ENCODE data around the gene PSMD5.
"Not testable (repeated sequence)": the region's sequence is repeated elsewhere in the genome, so short reads cannot be mapped to it uniquely, and the experiment has no call there.

The PSMD5 gene

DNA sequence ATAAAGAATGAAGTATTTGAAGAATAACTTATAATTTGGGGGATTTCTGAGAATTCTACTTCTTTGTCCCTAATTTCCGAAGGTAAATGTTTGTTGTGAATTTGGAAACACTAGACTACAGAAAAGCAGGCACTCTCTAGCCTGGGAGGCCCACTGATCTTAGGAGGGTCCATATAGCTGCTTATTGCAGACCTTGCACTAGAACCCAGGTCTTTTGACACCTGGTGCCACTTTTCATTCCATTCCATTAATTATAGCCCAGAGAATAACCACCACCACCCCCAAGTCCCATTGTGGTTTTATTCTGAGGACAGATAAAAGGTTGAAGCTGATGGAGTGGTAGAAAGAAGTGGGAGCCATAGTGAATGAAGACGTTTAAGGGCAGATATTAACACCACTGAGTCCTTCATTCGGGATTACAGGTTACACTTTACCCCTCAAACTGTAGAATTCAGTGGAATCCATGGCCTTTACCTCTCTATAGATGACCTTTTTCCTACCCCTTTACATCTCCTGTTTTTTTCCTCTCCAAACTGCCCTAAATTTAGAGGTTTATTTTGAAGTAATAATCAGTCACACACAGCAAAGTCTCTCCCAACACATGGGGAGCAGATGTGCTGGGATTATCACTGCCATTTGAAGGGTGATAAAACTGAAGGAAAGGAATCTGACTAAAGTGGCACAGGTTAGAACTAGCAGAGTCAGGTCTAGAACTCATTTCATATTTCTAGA lies 12.0 kb upstream of the PSMD5 start:
- no peak for DNase-seq

DNA sequence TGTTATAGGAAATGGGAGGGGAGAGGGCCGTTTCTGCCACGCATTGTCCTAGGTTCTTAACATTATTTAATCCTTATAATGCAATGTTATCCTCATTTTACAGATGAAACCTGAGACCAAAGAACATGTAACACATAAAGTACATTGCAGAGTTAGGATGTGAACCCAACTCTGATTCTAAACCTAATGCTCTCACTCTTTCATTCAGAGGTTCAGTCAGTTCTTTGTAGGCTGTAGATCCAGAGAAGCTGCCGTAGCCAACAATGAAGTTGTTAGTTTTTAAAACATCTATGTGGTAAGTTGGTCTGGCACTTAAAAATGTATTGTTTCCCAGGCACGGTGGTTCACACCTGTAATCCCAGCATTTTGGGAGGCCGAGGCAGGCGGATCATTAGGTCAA lies 10.5 kb upstream of the PSMD5 start:
- no peak for DNase-seq

DNA sequence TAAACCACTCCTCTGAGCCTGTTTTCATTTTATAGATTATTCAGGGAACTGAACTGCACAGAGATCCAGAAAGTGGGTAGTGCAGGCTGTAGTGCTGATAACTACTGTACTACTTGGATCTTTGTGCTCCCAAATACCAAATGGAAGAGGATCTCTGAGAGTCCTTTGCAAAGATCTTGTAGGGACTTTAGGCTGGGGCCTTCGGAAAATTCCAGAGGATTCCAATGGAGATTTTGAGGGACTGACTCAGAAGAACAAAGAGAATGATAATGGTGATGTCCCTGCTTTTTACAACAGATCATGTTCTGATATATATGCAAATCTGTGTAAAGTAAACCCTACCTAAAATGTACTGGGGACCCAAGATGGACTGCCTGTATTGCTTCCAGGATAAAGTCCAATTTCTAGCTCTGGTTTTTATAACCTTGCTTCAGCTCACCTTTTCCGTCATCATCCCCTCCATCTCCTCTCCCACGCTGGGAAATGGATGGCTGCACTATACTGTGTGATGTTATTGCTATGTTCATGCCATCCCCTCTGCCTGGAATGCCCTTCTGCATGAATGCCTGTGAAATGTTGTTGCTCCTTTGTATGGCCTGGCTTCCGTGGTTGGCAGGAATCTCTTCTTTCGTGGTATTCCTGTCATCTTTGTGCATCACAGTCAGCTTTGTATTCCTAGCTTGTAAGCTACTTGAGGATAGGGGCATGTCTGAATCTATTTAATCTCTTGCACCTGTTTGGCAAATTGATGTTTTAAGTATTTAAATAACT lies 9.7 kb upstream of the PSMD5 start:
- no peak for DNase-seq

DNA sequence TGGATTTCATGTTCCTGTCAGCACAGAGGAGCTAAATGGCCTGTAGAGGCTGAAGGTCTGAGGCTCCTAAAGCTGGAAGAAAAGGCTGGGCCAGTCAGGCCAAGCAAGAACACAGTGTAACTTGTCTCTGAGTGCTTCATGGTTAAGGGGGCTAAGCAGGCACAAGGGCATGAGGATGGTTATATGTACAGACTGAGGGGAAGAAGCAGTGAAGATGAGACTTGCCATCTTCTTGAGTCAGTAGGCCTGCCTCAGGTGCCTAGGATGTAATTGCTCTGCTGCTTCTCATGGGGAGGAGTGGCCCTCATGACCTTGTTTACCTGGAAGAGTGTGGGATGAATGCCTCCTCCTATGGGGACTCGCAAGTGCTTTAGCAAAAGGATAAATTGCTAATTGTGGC lies 8.7 kb upstream of the PSMD5 start:
- no peak for DNase-seq

DNA sequence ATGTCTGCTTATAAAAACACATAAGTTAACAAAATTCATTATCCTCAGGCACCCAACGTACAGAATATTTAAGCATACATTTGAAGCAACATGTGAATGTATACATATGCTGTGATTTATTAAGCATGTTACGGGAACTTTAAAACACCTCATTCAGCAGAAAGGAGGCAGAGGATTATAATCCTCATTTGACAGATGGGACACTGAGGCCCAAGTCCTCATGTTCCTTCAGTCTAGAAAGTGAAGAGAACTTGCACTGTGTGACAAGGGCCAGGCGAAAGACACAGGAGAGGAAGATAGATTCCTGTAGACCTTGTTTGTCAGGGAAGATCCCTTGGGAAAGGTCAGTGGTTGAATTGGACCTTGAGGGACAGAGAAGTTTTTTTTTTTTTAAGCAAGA lies 7.6 kb upstream of the PSMD5 start:
- DNase-seq: no peak

DNA sequence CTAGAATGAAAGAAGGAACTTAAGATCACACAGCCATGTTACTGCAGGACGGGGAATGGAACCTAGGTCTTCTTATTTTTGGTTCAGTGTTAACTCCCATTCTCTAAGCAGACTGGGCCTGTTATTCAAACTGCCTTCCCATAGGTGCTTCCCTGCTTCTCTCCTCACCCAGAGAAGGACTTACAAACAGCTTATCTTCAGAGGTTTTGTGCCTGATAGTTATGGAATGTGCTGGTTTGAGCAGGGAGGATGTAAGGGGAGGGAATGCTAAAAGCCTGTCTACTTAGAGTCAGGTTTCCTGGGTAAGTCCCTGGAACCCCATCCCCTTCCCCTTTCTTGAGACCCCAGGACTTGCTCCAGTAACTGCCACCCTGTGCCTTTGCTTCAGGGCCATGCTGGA lies 4.2 kb upstream of the PSMD5 start:
- DNase-seq: no peak

DNA sequence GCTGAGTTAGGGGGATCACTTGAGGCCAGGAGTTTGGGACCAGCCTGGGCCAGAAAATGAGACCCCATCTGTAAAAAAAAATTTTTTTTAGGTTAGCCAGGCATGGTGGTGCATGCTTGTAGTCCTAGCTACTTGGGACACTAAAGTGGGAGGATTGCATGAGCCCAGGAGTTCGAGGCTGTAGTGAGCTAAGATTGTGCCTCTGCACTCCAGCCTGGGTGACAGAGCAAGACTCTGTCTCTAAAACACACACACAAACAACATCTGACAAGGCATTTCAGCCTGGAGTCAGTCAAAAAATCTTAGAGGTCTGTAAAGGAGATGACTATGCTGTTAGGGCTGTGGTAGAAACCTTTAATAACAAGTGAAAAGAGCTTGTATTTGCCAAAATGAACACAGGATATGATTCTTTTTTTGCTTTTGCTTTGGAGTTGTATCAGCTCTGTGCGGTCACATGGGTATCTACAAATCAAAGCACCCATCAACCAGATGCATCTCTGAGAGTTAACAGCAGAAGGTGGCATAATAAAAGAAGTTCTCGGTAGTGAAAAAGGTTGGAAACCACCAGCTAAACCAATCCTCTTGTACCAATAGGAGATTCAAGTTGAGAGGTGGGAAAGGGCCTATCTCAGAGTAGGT lies 3.6 kb upstream of the PSMD5 start:
- peak; percentile 81 for DNase-seq

DNA sequence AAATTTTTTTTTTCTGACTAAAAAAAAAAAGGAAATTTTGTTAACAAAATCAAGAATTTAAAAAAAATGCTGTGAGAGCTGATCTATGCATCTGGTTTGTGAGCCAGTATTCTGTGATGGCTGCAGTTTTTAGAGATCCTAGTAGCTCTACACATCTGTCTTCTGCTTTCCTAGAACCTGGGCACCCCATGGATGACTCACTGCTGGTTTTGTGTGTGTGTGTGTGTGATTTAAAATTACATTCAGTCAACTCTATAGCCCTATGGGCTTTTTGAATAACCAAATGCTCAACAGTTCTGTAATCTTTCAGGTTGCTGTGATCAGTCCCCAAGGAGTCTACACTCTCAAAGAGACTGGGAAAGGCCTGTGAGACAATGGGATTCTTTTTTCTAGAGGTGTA lies 2.5 kb upstream of the PSMD5 start:
- DNase-seq: peak; percentile 82

DNA sequence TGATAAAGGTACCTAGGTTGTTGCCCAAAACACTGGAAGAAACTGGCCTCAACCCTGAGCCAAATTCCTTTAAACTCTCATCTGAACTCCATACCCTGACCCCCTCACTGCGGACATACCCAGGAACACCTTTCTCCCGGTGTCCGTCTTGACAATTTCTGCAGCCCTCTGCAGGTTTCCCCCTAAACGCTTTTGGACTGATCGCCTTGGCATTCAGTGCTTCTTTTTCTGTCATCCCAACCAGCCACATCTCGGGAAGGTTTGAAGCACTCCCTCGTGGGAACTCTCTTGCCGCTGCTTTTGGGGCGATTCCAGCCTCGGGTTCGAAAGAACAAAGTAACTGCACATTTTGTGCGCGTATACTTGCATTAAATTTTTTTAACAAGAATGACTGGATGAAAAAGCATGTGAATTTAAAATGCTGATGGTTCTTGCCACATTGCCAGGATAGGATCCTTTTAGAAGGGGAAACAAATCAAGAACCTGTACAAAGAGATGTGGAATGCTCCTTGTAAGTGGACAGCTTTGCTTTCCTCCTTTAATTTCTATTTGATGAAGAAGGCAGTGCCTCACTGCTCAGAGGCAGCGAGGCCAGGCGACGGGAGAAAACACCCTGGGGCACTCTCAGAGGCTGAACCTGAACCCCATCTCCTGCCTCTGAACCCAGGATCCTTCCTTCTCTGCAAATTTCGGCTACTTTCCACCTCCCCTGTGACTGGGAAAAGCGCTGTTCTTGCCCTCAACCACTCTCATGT lies 615 bp downstream of the PSMD5 start:
- DNase-seq: no peak

DNA sequence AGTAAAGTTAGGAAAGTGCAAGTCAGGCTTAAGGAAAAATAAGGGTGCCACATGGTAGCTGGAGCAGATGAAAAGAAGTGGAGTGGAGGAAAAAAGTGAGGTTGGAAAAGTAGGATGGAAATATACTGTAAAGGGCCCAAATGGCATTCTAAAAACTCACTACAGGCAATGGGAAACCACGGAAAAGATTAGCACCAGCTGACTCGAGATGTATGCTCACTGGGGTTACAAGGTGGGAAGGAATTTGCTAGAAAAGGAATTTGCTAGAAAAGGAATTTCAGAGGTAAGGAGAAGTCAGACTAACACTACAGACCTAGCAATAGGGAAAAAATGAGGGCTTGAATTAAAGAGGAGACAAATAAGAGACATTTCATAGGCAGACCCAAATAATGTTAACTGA lies 3.6 kb downstream of the PSMD5 start:
- no peak for DNase-seq

DNA sequence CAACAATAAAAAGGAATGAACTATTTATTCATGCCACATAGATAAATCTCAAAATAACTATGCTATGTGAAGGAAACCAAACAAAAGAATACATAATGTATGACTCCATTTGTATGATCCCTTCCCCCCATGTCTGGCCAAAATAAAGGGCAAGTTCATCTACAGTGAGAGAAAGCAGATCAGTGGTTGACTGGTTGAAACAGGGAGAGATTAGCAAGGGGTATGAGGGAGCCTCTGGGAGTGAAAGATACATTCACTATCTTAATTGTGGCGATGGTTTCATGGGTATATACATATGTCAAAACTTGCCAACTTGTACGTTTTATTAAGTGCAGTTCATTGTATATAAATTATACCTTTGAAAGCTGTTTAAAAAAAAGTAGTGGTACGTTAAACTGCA lies 4.8 kb downstream of the PSMD5 start:
- DNase-seq: no peak

DNA sequence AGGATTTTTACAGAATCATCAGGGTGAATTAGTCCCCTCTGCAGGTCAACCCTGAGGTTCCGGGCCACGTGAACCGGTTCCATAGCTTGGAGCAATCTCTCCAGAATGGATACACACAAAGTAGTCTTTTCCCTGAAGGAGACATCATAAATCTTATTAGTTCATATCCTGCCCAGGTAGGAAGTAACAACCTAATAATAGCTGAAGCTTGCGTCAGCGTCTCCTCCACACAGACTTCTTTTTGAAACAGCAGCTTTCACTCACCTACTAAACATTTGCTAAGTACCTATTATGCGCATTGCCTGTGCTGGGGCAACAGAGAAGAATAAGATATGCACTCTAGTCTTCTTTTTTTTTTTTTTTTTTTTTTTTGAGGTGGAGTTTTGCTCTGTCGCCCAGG lies 9.4 kb downstream of the PSMD5 start:
- no peak for DNase-seq

DNA sequence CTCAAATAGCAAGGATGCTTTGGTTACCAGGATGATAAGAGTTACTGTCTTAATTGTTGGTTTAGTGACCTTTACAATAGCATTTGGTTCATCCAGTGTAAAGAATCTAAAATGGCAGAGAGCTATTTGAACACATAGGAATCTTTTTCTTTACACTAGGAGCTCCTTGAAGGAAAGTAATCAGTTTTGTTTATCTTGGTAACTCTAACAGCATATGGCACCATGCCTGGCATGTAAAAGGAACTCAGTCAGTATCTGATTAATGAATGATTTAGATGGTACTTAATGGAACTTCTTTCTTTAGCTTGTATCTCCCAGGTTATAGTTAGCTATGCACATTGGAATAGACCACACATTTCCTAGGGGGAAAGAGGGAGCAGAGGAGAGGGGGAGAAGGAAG lies 9.9 kb downstream of the PSMD5 start:
- no peak for DNase-seq

DNA sequence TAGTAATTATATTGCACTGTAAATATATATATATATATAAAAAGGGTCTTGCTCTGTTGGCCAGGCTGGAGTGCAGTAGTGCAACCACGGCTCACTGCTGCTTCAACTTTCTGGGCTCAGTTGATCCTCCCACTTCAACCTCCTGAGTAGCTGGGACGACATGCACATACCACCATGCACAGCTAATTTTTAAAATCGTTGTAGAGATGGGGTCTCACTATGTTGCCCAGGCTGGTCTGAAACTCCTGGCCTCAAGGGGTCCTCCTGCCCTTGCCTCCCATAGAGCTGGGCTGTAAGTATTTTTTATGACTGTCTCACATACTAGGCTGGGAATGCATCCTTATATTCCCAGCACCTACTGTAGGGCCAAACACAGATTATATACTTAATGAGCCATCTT lies 11.9 kb downstream of the PSMD5 start:
- no peak for DNase-seq

DNA sequence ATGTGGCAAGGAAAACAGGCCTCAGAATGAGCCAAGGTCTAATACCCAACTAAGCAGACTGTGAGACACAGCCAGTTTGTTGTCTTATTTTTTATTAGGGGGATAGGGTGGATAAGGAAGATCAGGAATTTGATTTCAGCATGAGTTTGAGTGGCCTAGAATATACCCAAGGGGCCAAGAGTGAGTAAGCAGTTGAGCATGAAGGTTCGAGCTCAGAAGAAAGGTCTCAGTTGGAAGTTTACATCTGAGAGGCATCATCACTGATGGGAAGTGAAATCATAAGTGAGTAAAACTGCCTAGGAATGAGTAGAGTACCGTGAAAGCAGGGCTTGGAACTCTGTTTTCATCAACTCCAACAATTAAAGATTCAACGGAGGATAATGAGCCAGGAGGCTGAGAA lies 12.6 kb downstream of the PSMD5 start:
- no peak for DNase-seq

DNA sequence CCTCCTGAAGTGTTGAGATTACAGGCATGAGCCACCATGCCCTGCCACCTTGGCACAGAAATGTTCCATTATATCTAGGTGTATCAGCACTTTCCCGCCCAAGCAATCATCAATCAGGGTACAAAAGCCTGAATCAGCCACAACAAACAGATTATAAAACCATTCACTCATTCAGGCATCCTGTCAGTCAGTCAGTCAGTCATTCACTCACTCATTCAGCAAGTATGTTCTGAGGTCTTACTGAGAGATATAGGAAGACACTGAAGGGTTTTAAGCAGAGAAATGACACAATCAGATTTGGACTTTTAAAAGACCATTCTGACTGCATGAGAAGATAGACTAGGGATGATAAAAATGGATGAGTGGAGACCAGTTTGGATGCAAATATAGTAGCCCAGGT lies 13.1 kb downstream of the PSMD5 start:
- DNase-seq: no peak

DNA sequence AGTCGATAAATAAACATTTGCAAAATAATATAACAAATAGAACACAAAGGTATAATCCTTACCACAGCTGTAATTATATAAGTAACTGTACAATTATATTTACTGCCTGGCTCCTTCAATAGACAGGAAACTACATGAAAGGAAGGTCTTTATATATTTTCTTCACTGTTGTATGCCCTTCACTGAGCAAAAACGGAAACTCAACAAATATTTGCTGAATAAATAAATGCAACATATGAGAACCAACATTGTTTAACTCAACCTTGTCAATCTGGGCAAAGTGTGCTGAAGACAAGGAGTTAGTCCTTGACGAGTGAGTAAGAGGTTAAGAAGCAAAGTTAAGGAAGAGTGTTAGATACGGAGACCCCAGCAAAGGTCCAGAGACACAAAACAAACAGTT lies 22.6 kb downstream of the PSMD5 start:
- DNase-seq: no peak

DNA sequence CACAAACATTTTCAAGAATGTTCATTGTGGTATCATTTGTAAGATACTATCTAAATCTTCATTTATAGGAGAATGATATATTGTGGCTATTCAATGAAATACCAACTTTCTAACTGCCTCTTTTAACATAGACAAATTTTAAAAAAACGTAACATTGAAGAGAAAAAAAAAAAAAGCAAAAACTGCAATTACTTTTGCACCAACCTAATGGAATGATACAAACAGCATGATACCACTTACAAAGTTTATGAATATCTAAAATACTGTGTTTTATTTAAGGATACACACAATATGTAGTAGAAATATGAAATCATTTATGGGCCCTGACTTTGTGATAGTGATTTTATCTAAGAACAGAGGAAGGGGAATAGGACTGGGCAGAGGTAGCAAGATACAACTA lies 24.1 kb downstream of the PSMD5 start:
- no peak for DNase-seq

DNA sequence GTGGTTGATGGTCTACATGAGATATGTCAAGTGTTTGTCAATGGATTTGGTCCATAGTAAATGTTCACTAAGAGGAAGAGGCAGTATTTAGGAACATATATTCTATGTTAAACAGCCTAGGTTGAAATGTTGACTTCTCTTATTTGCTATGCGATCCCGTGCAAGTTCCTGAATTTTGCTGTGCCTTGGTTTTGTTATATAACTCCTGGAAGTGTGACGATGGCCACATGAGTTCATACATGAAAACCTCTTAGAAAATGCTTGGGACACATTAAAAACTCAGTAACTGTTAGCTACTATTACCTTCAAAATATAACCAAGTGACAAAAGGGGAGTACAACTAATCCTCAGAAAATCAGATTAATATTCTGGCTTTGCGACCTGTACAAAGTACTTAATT lies 27.6 kb downstream of the PSMD5 start:
- DNase-seq: no peak

DNA sequence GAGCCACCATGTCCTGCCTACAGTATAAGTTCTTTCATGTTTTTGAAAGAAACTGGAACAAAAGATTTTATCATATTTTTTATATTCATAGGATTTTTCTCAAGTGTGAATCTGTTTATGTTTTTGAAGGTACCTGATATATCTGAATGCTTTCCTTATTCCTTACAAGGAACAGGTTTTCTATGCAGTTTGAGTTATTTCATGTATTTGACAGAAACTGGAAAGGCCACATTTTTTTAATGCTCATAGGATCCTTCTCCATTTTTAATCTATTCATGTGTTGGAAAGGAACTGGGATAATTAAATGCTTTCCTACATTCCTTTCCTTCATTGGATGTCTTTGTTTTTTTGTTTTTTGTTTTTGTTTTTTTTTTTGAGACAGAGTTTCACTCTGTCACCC lies 33.8 kb downstream of the PSMD5 start:
- DNase-seq: no peak

DNA sequence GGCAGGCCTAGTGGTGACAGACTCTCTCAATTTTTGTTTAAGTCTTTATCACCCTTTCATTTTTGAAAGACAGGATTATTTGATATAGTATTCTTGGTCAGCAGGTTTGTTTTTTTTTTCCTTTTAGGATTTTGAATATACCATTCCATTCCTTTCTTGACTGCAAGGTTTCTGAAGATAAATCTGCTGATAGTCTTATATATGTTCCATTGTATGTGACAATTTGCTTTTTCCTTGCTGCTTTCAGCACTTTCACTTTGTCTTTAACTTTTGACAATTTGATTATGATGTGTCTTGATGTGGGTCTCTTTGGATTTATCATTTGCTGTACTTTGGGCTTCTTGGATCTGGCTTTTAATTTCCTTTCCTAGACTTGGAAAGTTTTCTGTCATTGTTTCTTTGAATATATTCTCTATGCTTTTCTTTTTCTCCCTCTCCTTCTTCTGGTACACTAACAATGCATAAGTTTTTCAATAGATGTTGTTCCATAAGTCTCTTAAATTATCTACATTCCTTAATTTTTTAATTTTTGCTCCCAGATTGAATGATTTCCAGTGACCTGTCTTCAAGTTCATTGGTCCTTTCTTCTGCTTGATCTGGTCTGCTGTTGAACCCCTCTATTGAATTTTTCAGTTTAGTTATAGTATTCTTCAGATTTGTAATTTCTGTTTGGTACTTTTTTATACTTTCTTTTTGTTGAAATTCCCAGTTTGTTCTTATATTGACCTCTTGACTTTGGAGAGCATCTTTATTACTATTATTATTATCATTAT lies 34.9 kb downstream of the PSMD5 start:
- DNase-seq: no peak

DNA sequence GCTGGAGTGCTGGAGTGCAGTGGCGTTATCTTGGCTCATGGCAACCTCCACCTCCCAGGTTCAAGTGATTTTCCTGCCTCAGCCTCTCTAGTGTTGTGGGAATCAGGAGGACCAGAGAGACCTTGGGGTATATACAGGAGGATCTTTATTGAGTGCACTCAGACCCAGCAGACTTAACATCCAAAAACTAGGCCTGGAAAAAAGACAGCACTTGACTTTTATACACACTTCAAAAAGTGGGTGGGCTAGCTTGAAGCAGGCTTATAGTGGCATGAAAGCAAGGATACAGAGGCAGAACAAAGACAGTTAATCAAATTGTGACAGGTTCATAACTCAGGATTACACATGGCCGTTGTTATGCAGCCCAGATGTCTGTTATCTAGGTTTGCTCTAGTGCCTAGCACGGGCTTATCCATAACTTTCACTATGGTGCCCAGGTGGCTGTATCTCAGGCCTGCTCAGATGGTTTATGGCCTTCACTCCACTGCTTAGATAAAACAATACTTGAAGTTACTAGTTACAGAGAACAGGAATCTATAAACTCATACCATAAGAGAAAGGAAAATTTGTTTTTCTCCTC lies 37.8 kb downstream of the PSMD5 start:
- DNase-seq: not testable (repeated sequence)

Data from activated CD4-positive, alpha-beta T cell treated with anti-CD3 and anti-CD28 coated beads, Interleukin-2, amount 50 U/mL, for 16 hours (primary cell).